ENCODE data around the gene NR3C1.

DNA sequence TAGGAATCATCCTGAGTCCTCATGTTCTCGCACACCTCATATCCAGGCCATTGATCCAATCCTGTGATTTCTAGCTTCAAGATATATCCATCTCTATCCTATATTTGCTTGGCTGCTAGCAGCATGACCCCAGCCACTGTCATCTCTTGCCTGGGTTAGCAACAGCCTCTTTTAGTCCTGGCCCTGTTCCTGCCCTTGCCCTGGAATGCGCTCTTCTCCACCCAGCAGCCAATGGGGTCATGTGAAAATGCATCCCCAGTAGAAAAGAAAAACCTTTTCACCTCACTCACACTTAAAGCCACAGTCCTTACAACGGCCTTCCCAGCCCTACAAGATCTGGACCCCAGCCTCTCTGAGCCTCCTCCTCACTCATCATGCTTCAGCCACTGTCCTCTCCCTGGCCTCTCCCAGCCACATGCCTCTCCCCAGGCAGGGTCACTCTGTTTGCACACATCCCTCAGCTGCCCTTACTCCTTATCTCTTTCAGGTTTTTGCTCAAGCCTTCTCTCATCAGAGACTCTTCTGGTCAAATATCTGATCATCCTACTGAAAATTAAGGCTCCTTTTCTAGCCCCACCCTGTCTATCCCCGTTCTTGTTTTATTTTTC is 34.3 kb upstream of the NR3C1 start:
- TF ChIP-seq SP1 (IDR thresholded peaks at IDR 0.05), result no peak
- no peak for TF ChIP-seq NFRKB (IDR thresholded peaks at IDR 0.05)

Data from HEK293T (cell line).